ENCODE data around the gene SPP2.

SPP2 gene

GRCh38 chr2:234121999-234122398 lies 71.5 kb downstream of the SPP2 start:
- no peak for TF ChIP-seq CTCF (IDR thresholded peaks at IDR 0.05; ENCODE audit: borderline replicate concordance, insufficient read depth, low read depth, low read length)
- no peak overlapping the region for H3K4me3 ChIP-seq (ENCODE audit: low read depth, low read length)

DNA sequence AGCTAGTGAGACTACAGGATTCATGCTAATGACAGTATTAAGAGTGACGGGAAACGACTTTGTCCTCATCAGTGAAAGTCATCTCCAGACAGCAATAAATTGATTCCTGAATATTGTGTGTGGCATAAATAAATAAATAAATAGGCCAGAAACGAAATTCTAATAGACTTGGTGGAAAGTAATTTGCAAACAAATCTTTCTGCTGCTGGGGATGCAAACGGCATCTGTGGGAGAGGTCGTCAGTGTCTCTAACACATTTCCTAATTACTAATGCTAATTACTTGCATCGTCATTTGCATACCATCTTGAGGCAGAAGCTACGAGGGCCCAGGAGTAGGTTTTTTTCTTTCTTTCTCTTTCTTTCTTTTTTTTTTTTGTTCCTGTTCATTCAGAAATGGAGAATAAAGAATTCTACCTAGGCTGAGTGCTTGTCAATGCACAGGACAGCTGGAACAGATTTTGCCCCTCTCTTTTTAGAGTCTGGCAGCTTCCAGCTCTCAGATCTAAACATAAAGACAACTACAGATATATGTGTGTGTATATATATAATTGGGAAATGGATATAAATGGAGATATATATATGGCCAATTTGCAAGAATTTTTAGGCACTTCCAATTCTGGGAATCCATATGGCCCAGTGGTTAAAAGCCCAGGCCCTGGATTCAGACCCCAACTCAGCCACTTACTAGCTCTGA lies 75.1 kb downstream of the SPP2 start:
- no peak for TF ChIP-seq CTCF (IDR thresholded peaks at IDR 0.05; ENCODE audit: borderline replicate concordance, insufficient read depth, low read depth, low read length)
- no peak overlapping the region for H3K4me3 ChIP-seq (ENCODE audit: low read depth, low read length)

GRCh38 chr2:234126146-234126470 lies 75.6 kb downstream of the SPP2 start:
- no peak for TF ChIP-seq CTCF (IDR thresholded peaks at IDR 0.05; ENCODE audit: borderline replicate concordance, insufficient read depth, low read depth, low read length)
- H3K4me3 ChIP-seq (ENCODE audit: low read depth, low read length), result no peak overlapping the region

Data from GM12875 (cell line).